GM20000 (cell line): ENCODE results near the gene GNB3.

ENCODE experiments used
- DNase-seq: peaks from one replicate; pipeline ENCODE4 v3.0.0; 2012; ENCODE audit warnings: low spot score
- TF ChIP-seq, protein P1 (sequence below): IDR thresholded peaks from 2 replicates; pipeline ENCODE4 v1.5.1; 2012; ENCODE audit warnings: mild to moderate bottlenecking, control low read depth; ENCODE audit errors: extremely low read depth, missing control alignments

The GNB3 gene

DNA sequence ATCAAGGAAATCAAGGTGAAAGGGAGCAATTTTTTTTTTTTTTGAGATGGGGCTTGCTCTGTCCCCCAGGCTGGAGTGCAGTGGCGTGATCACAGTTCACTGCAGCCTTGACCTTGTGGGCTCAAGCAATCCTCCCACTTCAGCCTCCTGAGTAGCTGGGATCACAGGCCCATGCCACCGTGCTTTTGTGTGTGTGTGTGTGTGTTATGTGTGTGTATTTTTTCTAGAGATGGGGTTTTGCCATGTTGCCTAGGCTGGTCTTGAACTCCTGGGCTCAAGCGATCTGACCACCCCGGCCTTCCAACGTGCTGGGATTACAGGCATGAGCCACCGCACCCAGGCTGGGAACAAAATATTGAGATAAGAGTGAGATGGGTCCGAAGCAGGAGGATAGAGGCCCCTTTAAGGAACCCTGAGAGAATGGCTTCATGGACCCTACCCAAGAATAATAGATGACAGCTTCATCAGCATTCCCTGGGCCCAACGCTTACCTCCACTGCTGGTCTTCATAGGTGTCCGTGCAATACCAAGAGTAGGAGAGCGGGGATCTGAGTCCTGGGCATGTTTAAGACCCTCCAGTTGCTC is 9.3 kb downstream of the GNB3 start:
- no peak for DNase-seq
- TF ChIP-seq, protein P1, sequence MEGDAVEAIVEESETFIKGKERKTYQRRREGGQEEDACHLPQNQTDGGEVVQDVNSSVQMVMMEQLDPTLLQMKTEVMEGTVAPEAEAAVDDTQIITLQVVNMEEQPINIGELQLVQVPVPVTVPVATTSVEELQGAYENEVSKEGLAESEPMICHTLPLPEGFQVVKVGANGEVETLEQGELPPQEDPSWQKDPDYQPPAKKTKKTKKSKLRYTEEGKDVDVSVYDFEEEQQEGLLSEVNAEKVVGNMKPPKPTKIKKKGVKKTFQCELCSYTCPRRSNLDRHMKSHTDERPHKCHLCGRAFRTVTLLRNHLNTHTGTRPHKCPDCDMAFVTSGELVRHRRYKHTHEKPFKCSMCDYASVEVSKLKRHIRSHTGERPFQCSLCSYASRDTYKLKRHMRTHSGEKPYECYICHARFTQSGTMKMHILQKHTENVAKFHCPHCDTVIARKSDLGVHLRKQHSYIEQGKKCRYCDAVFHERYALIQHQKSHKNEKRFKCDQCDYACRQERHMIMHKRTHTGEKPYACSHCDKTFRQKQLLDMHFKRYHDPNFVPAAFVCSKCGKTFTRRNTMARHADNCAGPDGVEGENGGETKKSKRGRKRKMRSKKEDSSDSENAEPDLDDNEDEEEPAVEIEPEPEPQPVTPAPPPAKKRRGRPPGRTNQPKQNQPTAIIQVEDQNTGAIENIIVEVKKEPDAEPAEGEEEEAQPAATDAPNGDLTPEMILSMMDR, result no peak

DNA sequence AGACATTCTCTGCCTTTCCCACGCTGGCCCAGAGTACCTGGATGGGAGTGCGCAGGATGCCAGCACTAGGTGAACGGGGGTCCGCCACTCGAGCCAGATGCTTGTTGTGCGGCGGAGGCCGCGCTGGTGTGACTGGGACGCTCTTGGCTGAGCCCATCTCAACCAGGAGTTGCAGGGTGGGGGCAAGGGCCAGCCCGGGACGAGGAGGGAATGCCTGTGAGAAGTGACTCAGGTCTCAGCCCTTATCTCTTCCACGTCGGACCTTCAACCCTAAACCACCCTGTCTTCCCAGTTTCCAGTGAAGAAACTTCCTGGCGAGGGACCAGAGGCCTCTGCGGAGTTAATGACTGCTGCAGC is 10.0 kb downstream of the GNB3 start:
- TF ChIP-seq, protein P1, result no peak
- DNase-seq, result no peak

DNA sequence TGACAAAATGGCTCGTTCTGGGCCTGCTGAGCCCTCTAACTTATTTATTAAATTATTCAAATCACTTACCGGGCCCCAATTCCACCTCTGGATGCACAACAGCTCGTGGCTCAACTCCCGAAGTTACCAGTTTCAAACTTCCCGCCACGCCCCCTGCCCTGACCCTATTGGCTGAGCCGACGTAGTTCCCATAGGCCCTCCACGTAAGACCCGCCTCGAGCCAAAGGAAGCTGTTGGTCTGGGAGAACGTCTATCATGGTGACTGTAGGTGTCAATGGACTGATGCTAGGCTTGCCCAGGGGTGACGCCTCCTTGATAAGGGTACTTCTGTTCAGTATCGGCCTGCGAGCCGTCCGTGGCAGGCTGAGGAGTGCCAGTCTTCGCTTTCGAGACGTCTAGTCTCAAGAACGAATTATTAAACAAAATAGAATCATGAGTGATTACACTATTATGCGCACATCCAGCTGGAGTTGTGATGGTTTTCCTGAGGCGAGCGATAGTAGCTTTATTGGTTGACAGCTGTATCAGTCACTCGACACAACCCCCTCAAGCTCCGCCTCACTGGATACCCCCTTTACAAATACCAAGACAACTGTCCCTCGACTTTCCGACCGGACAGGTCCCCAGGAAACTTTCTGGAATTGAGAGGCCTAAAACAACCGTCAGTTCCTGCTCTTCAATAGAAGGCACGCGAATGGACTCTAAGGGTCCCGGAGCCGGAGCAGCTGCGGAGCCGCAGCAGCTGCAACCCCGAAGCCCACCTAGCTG is 10.6 kb downstream of the GNB3 start, which contains the start of gene CDCA3:
Gene CDCA3, minus strand, starts transcription at position 134 of the 768 bp plus-strand sequence. CDS start 334 bp downstream, outside the sequence.
- peak; percentile 99 for DNase-seq
- TF ChIP-seq, protein P1, result no peak

DNA sequence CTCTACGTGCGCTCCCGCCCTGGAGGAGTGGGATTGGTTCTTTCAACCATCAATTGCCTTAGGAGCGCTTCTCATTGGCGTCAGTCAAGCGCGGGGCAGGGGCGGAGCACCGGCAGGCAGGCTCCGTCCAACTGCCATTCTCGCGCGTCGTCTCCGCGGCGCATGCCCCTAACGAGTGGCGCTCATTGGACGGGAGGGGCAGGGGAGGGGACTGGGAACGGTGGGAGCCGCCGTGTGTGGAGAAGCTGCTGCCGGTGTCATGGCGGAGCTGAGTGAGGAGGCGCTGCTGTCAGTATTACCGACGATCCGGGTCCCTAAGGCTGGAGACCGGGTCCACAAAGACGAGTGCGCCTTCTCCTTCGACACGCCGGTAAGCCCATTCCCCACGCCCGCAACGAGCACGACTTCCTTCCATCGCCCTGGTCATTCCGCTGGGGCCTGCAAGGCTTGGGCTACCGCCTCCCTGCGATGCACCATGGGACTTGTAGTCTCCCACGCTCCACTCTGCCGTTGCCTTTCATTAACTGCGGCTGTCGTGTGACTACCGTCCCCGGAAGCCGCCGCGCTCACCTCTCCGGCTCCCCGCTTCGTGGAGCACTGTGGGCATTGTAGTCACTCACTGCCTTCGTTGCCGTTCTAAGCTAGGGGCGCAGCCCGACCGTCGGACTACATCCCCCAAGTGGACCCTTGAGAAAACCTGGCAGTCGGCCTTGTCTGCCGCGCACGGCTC is 11.4 kb downstream of the GNB3 start, which contains the start of gene USP5:
Gene USP5, plus strand, starts transcription at position 230 of the 730 bp plus-strand sequence. Its CDS starts 30 bp downstream, at position 260.
- TF ChIP-seq, protein P1, result no peak
- peak; percentile 93 for DNase-seq

DNA sequence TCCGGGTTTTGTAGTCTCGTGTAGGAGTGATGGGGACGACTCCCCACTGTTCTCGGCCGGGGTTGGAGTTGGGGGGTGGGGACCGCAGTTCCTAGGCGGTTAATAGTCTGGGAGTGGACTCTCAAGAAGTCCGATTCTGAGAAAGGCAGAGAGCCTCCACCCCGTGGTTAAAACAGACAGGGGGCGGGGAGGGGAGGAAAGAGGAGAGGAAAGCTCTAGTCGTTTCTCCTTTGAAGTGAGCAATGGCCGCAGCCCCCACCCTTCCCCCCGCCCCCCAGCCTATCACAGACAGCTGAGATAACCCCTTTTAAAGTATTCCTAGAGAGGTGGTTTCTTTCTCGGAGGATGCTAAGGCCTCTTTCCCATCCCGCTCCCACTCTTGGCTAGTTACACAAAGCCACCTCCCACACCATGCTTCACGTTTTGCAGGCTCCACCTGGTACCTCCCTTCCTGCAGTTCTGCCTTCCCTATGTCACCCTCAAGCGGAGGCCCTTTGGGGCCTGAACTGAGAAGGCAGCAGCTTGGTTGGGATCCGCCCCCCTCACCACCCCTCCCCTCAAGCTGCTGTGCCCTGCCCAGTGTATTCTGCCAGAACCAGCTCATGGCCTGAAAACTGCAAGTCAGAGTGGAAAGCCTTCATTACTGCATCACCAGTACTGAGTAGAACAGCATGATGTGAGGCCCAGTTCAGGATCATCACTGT is 12.1 kb downstream of the GNB3 start:
- DNase-seq, result no peak
- TF ChIP-seq, protein P1, result no peak

DNA sequence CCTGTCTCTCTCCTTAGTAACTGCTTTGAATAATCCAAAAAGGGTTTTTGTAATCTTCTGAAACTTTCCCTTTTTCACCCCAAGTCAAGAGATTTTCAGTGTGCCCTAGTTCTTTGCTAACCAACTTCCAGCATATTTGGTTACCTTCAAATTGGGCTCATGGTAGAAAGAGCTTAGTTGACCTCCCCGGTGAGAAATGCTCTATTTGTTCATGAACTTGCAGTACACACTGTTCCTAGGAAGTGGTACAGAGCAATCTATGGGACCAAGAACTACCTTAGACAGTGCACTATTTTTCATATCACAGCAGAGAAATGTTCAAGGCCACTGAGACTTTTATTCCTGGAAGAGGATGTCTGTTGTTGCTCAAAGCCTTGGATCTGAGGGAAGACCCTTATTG is 12.9 kb downstream of the GNB3 start:
- TF ChIP-seq, protein P1, result no peak

More for the DNA sequence above, 12.9 kb downstream of the GNB3 start:
- DNase-seq, result no peak
